Activated T-cell treated with anti-CD3 and anti-CD28 coated beads, Interleukin-2, amount 50 U/mL, for 48 hours (primary cell): ENCODE measurements around the gene COG1.

Experiments used
- DNase-seq, 2 experiments: peaks; one replicate each; pipeline ENCODE4 v3.0.0-alpha.2; 2020

COG1 gene

DNA sequence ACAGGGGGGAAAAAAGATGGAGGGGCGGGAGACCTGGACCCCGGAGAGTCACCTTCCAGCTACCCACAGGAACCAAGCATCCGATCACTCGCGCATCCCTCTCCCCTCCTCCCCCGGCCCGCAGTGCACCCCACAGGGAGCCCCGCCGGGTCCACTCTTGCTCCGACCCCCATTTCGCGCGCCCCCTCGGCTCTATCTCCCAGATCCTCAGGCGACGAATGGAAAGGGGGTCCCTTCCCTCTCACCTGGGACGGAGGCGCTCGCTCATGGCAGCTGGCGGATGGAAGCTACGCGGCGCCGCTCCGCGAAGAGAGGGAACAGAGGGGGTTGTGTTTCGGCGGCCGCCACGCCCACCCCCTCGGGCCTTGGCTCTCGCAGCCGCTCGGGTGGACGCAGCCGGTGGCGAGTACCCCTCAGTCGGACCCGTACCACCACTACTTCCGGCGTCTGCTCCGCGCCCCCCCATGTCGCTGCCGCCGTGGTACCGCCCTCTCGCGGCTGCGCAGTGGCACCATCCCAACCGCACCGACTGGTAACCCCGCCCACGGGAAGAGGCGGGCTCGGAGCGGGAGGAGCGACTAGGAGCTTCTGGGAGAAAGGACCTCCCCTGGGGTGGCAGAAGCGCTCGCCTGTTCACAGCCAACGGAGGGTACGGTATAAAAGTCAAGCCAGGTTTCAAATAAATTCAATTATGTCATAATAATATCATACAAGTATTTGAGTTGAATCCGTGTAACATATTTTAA is 39.2 kb downstream of the COG1 start:
- DNase-seq, result peak; percentile 98 to 99

DNA sequence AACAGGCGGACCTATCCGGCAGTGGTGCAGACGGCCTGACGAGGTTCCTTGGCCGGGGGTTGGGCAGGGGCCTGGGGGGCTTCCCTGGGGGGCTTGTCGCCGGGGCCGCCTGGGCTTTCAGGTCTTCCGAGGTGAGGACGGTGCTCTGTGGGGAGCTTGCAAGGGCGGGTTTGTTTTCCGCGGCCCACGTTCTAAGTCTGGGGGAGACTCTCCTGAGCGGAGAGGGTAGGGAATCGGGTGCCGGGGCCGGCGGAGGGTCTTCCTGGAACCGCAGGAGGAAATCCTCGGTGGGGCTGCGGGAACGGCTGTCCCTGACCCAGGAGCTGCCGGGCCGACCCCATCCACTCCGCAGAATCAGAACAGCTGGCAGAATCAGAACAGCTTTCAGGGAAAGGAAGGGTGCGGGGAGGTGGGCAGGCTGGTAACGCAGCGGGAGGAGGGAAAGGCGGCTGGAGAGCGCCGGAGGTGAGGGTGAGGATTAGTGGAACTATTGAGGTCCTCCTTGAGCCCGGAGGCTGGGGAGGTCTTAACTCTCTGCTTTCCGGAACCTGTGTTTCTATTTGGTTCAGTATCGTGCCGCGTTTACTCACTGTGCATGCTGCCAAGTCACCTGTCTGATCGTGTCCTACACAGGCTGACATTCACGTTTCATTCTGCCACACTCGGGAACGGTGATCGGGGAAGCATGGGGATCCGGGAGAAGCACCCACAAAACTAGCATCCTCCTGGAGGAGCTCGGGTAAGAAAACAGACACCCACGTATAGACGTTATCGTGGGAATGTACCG is 39.9 kb downstream of the COG1 start:
- DNase-seq, result peak; percentile 35 to 51

DNA sequence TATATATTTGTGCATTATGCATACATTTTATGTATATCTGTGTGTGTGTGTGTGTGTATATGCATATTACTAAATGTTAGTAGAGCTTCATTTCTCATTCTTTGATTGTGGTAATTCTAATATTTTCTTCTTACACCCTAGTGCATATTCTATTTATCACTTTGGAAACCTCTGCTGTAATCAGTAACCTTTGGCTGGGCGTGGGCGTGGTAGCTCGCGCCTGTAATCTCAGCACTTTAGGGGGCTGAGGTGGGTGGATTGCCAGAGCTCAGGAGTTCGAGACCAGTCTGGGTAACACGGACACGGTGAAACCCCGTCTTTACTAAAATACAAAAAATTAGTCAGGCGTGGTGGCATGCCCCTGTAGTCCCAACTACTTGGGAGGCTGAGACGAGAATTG is 41.9 kb downstream of the COG1 start:
- DNase-seq, result no peak

DNA sequence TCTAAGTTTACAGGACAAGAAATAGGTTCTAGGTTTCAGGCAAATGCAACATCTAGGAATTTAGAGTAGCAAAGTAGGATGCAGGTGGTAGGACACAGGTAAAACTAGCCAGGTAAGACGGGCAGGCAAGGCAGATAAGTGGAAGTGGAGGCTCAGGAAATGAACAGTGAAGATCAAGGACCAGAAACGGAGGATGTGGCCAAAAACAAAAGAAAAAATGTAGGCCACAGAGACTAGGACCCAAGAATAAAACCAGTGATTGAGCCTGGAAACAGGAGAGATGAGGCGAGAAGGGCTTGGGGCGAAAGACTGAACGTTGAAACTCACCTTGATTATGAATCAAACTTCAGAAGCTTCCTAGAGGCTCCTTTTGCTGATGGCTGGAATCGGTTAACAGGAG is 44.9 kb downstream of the COG1 start:
- no peak for DNase-seq

DNA sequence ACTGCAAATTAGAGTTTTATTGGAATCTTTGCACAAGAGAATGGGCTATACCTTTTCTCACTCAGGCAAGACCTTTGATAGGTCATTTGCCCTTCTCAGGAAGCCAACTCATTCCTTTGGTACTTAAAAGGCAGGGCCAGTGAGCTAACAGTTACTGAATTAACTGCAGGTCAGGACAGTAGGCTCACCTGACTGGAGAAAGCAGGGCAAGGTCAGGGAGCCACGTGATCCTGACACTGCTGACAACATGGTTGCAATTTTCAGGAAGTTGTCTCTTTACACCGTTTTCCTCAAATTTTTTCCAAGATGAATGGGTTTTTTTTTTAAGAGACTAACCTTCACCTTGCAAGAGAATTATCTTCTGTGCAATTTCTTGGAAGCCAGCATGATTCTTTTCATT is 47.7 kb downstream of the COG1 start:
- DNase-seq, result no peak

DNA sequence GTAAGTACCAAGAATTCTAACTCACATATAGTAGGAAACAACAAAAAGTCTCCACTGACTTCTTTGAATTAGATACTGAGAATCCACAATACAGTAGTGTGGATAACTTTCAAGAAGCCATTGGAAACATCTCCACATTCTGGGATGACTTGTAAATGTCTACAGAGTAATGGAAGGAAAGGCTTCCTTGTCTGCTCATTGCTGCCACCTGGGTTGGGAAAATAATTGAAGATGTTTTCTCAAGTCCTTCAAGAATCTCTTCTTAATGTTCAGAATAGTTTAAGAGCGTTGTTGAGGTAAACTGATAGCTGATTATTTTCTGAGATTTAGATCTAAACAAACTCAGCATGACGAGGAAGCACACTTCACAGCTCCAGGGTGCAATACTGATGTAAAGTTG is 54.9 kb downstream of the COG1 start:
- no peak for DNase-seq

DNA sequence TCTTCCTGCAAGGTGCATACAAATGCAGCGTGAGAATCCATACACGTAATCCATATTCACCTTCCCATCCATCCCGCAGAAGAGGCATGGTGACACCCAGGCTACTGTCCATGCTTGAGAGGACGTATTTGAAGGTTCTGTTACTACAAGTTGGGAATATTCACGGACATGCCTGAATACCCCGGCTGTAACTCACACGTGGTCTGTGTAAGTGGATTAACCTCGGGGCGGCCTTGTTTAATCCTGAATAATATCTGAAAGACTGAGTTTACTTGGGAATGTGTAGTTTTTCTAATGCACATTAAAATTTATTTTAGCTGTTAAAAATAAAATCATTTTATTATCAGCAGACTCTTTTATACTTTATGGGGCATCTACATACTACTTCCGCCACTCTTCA is 55.7 kb downstream of the COG1 start:
- no peak for DNase-seq

DNA sequence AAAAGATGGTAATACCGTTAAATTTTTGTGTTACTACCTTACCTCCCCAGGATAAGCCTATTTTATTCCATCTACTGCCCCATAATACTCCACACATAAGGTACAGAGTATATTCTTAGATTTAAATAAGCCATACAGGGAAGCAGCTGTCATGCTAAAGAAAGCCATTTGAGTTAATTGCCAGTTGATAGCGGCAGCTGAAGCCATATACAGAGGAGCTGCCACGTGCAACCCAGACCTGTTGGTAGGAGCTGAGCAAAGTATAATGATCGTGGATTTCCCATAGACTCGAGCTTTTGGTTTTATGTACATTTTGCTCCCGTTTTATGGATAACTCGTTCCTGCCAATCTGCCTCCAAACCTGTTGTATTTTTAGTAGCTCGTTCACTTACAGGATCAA is 56.8 kb downstream of the COG1 start:
- DNase-seq, result no peak

DNA sequence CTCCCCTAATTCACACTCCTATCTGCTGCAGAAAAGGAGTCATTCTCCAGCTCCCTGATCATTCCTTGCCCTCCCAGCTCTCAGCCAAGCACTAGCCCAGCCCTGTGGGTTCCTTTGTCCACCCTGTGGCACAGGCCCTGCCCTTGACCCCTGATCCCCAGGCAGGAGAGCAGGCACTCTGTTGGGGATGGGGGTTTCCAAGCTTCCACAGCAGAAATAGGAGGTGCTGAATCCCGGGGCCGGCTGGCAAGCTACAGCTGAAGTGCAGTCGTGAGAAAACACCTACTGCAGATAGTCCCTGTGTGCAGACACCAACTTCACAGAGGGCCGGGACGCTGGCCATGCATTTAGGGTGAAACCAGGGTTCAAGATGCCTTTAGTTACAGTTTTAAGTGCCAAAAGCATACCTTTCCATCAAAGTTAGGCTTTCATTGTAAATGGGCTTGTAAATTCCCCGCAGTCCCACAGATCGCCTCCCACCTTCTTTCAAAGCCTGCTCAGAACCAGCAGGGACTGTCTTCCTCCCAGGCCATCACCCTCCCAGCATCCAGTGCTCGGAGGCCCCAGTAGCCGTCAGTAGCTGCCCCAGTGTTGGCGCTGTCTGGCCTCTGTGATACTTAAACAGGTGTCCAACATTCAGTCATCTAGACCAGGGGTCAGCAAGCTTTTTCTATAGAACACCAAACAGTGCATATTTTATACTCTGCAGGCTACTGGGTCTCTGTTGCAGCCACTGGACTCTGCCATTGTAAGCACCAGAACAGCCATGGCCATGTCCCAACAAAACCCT is 58.2 kb downstream of the COG1 start:
- no peak for DNase-seq

DNA sequence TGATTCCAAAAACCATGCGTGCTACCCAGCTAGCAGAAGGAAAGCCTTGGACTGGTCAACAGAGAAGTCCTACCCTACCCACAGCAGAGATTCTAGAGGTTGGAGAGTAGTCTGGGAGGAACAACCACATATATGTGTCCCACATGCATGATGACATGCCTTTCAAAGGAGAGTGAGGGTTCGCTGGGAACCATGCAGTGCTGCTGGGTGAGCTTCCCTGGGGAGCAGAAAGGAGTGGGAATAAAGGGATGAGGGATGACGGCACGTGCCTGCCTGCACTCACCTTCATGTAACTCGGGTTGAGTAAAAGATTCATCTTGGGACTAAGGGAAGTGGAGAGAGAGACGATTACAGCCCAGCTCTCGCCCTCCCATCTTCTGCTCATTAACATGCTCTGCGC is 59.0 kb downstream of the COG1 start:
- no peak for DNase-seq

DNA sequence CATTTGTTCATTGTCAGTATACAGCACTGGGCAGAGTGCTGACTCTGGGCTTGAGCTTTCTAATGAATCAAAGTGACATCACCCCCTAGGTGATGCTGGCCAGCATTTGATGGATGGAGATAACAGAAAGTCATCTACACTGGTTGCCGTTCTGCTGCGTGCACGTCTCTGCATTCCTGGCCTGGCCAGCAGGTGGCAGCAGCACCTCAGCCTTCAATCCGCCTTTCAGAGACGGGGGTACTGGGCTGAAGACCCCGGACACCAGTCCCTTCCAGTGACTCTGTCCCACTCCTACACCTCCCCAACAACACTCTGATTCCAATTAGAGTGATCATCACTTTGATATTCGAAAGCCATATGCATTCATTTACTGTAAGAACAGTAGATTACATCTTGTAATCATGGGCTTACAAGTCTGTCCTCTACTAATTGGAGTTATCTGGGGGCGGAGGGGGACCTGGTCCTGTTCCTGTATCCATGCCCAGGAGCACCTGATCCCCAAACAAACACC is 62.9 kb downstream of the COG1 start:
- DNase-seq, result peak; percentile 71 to 76

DNA sequence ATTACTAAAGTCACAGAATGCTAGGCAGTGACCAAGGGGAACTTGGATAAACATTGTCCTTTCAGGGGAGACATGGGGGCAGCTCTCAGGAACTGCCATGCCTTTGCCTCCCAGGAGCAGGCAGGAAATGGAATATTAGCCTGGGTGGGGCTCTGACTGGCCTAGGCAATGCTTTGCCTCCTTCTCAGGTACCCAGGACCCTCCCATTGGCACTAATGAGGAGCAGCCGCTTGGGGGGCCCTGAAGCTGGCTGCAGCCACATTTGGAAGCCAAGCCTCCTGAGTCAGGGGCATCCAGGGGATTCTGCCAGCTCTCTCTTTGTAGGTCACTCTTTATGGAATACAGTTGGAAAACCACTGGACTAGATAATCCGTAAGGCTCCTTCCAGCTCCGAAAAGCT is 63.4 kb downstream of the COG1 start:
- no peak for DNase-seq

DNA sequence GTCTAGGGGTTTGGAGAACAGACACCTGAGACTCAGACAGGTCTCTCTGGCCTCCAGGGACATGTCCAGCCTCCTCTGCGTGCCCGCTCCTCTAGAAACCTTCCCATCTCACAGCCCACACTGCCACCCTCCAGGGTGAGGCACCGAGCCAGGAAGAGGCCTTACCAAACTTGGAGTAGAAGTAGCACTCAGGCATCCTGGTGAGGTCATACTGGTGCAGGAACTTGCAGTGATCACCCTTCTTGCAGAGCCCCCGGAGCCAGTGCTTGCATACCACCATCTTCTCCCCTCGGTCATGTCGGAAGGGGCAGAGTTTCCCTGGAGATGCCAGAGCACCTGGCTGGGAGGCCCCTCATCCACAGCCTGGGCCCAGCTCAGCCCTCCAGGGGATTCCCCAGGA is 64.7 kb downstream of the COG1 start:
- DNase-seq, result no peak
